ENCODE data around the gene STEAP2.

STEAP2 gene

DNA sequence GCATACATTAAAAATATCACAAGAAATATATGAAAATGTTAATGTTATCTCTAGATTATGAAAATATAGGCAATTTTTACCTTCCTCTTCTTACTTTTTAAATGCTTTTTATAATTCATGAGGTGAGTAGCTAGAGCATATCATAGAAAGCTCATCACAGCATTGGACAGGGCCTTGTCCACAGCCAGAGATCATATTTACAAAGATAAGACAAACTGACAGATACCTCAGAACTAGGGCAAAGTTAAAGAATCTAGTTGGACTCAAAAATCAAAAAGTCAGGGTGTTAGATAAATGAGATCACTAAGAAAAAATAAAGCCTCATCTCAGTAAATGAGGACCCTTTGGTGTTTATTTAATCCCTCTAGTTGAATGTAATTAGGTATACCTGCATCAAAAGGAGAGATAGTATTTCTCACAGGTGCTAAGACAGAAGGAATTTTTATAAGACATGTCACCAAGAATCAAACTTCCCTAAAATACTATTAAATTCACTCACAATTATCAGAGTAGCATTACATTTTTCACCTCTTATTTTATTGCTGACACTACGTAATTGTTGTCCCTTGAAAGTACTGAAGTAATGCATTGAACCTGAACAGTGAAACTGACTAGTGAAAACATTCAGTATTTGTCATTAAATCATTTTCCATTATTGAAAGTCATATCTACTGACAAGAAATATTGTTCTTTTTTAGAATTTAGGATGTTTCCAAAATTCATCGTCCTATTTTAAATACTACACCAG lies 59.1 kb downstream of the STEAP2 start:
- no peak for DNase-seq (ENCODE audit: low spot score)

DNA sequence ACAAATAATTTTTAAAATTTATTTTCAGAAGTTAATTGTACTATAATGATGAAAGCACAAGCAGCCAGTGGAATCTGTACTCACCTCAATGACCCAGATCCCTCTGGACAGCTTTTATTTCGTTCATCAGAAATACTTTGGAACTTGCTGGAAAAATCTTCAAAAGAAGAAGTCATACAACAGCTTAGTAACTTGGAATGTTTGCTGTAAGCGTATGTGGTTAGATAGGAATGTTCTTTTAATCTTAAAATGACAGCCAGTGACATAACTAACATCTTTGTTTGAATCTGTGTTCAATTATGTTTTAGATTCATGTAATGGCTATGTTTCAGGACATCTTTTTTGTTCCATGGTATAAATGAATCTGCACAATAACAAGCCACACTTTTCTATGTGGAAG lies 60.2 kb downstream of the STEAP2 start:
- DNase-seq (ENCODE audit: low spot score), result no peak

- no peak for DNase-seq (ENCODE audit: low spot score)
Measured at GRCh38 chr7:90272242-90272641, 60.7 kb downstream of the STEAP2 start.

GRCh38 chr7:90274161-90274560 lies 62.6 kb downstream of the STEAP2 start:
- DNase-seq (ENCODE audit: low spot score), result no peak

- no peak for DNase-seq (ENCODE audit: low spot score)
Measured at GRCh38 chr7:90276033-90276728, 64.6 kb downstream of the STEAP2 start.
